Measurements from ENCODE around the gene TMED10.
"Not testable (repeated sequence)": the region's sequence is repeated elsewhere in the genome, so short reads cannot be mapped to it uniquely, and the experiment has no call there.

TMED10 gene

DNA sequence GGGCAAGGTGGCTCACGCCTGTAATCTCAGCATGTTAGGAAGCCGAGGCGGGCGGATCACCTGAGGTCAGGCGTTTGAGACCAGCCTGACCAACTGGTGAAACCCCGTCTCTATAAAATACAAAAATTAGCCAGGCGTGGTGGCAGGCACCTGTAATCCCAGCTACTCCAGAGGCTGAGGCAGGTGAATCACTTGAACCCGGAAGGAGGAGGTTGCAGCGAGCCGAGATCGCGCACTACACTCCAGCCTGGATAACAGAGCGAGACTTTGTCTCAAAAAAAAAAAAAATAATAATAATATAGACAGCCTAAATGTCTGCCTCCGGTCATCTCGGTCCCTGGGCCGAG is 49.0 kb downstream of the TMED10 start:
- not testable (repeated sequence) for DNase-seq (ENCODE audit: low read depth)

DNA sequence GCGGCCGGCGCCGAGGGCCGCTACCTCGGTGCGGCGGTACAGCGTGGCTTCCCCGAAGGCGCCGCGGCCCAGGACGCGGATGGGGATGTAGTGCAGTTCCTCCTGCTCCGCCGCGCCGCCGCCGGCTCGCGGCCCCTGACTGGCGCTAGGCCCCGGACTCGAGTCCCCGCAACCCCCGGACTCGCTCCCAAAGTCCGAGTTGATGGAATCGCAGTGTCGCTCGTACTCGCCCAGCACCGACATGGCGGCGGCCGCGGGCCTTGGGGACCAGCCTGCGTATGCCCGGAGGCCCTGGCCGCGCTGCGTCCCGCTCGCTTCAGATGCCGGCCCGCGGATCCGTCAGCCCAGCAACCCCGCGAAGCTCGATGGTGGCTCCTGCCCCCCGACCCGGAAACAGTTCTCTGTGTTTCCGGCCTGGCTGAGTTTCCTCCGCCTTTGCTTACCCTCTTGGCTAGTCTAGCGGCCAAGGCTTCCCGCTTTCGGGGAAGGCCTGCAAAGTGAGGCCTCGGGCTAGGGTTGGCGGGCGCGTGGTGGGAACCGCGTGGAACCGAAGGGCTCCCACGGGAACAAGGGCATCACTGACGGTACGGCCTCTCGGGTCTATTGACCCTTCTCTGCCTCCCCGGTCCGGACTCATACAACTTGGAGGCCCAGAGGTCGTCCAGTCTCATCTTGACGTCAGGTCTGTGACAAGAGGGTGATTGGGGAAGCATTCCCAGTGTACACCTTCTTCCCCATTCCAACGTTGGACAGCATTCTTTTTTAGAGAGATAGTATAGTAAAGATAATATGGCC is 49.5 kb downstream of the TMED10 start, which contains the start of gene NEK9:
TSS of gene NEK9 (minus strand) at position 370 of the 795 bp plus-strand sequence. CDS start at position 243, 127 bp downstream.
- peak; percentile 51 for DNase-seq (ENCODE audit: low read depth)

- DNase-seq (ENCODE audit: low read depth): no peak
Observed at GRCh38 chr14:75126121-75126544, 50.3 kb downstream of the TMED10 start.

GRCh38 chr14:75125617-75126016 is 50.8 kb downstream of the TMED10 start:
- DNase-seq (ENCODE audit: low read depth): no peak

DNA sequence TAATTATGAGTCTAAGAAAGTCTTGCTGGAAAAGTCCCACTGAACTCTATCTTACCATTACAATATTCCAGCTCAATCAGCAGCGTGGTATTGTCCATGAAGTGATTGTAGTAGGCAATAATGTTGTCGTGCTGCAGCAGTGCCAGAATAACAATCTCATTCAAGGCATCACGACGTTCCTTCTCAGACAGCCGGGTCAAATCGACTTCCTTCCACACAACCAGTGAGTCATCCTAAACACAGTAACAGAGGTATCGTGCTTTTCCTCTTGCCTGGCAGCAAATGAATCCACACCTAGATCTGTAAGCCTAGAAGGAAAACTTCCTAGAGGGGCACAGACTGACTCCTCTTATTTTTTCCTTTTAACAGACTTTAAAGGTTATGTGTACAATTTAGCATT is 52.4 kb downstream of the TMED10 start:
- DNase-seq (ENCODE audit: low read depth): no peak

DNA sequence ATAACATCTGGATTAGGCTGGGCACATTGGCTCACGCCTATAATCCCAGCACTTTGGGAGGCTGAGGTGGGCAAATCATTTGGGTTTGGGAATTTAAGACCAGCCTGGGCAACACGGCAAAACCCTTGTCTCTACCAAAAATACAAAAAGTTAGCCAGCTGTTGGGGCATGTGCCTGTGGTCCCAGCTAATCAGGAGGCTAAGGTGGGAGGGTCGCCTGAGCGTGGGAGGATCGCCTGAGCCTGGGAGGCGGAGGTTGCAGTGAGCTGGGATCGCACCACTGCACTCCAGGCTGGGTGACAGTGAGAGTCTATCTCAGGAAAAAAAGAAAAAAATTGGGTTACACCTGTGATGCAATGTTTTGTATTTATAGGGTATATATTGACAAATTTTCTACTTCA is 54.9 kb downstream of the TMED10 start:
- no peak for DNase-seq (ENCODE audit: low read depth)

- DNase-seq (ENCODE audit: low read depth): no peak
Observed at GRCh38 chr14:75120541-75121291, 55.7 kb downstream of the TMED10 start.

- no peak for DNase-seq (ENCODE audit: low read depth)
Observed at GRCh38 chr14:75119056-75119455, 57.4 kb downstream of the TMED10 start.

DNA sequence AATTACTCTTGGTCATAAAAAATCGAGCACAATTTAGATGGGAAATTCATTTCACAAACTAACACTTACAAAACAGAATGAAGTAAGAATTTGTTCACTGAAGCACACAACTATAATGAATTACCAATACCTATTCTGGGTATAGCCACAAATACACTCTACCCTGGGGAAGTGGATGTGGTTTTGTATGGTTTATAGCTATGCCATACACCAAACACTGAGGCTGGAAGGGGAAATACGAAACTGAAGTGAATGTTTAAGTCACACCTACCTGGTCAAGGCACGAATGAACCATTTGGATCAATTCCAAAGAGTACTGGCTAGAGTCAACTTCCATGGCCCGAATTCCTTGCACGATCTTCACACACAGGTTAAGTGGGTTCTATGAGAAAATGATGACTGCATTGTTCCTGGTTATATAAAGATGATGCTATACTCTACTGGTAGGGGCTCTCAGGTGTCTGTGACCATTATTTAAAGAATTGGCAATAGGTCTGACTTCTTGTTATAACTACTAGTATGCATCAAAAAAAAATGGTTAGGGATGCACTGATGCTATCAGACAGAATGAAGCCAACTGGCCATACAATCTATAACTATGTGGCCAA is 62.4 kb downstream of the TMED10 start:
- no peak for DNase-seq (ENCODE audit: low read depth)

DNA sequence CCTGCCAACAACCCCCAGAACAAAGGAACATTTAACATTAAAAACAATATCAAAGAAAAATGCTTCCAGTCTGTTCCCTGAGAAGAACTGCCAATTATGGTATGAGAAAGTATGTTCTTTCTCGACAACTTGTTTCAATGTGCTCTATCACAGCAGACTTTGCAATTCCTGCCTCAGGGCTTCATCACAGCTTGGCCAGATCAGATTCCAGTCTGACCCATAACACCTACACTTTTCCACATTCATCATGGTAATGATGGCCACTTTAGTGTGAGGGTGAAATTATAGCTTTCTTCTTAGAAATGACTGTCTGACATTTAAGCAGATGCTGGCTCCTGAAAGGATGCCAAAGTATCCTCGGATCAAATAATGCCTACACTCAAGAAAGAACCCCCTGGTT is 66.5 kb downstream of the TMED10 start:
- no peak for DNase-seq (ENCODE audit: low read depth)

GRCh38 chr14:75107186-75107585 is 69.2 kb downstream of the TMED10 start:
- no peak for DNase-seq (ENCODE audit: low read depth)

DNA sequence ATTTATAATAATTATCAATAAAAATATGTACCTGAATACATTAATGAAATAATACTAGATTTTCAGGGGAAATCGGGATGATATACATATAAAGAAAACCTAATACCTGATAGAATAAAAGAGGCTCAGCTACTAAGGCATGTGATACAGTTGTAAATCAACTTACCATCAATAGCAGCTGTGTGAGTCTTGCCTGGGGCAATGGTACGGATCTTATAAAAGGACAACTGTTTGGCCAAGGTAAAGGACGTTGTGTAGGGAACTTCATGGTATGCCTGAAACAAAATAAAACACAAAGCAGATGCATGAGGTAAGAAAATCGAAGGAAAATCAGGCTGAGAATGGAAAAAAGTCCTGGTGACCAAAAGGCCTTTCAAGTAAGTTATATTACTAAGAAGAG is 74.9 kb downstream of the TMED10 start:
- no peak for DNase-seq (ENCODE audit: low read depth)

DNA sequence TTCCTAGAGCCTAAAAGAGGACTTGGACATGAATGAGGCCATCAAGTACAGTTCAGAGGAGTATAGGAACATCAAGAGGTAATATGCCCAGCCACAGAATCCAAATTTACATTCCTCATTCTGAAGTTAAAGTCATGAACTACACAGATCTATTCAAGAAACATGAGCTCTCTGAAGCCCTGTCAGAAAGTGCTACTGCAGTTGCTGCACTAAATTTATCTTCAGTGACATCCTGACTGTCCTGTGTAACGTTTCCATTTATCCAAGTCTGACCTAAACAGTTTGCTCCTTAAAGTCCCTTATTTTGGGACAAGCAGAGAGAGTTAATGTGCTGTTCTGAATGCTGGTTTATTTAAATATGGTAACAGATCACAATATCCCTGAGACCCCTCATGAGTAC is 77.7 kb downstream of the TMED10 start:
- no peak for DNase-seq (ENCODE audit: low read depth)

- no peak for DNase-seq (ENCODE audit: low read depth)
Observed at GRCh38 chr14:75098212-75098611, 78.2 kb downstream of the TMED10 start.

DNA sequence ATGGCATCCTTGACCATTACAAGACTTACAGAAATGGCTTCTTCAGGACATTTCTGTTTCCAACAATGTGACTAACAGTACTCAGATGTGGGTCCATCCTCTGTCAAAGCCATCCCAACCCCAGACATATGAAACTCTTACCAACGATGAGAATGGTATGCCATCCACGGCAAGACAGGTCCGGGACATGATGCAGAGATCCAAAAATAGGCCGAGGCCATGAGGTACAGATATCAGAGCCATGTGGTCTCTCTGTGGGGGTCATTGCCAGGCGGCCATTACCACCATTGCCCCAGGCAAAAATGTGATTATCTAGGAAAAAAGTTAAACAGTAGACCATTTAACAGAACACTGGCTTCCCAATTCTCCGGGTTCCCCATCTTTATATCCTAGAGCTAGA is 79.5 kb downstream of the TMED10 start:
- DNase-seq (ENCODE audit: low read depth): no peak

DNA sequence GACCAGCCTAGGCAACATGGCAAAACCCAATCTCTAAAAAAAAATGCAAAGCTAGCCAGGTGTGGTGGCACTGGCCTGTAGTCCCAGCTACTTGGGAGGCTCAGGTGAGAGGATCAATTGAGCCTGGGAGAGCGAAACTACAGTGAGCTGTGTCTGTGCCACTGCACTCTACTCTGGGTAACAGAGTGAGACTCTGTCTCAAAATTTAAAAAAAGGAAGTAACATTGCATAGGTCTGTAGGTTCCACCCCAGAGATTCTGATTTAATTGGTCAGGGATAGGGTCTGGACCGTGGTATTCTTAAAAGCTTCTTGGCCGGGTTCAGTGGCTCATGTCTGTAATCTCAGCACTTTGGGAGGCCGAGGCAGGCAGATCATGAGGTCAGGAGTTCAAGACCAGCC is 80.7 kb downstream of the TMED10 start:
- DNase-seq (ENCODE audit: low read depth): no peak

GRCh38 chr14:75094896-75095295 is 81.5 kb downstream of the TMED10 start:
- DNase-seq (ENCODE audit: low read depth): no peak

DNA sequence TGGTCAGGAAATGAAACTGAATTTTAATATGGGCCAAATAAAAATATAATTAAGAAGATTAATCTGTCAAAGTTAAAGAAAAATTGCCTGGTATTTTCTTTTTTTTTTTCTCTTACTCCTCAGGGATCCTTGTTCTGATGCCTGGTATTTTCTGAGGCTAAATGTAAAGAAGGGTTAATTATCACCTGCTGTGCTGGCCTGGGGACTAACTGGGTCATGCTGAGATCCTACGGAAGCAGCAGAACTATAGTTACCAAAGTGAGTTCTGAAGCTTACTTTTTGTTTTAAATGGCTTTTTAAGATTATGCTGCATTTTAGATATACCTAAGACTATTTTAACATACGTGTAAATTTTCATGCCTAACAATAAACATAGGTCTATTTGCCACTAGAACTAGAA is 83.7 kb downstream of the TMED10 start:
- no peak for DNase-seq (ENCODE audit: low read depth)

DNA sequence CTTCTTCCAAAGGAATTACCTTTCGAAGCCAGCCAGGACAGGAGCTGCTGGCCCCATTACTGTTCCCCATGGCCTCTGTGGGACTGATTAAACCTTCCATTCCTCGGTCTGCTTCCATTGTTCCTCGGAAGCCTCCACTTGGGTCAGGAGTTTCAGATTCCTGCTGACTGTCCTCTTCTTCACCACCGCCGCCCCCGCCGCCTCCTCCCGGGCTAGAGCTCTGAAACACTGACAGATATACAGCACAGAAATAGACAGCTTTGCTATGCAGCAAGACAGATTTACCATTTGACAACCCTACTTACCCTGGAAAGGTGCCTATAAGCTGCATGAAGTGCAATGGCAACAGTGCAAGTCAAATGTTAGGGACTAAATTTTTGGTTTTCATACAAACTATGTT is 85.2 kb downstream of the TMED10 start:
- DNase-seq (ENCODE audit: low read depth): no peak

- DNase-seq (ENCODE audit: low read depth): no peak
Observed at GRCh38 chr14:75090353-75090752, 86.1 kb downstream of the TMED10 start.

DNA sequence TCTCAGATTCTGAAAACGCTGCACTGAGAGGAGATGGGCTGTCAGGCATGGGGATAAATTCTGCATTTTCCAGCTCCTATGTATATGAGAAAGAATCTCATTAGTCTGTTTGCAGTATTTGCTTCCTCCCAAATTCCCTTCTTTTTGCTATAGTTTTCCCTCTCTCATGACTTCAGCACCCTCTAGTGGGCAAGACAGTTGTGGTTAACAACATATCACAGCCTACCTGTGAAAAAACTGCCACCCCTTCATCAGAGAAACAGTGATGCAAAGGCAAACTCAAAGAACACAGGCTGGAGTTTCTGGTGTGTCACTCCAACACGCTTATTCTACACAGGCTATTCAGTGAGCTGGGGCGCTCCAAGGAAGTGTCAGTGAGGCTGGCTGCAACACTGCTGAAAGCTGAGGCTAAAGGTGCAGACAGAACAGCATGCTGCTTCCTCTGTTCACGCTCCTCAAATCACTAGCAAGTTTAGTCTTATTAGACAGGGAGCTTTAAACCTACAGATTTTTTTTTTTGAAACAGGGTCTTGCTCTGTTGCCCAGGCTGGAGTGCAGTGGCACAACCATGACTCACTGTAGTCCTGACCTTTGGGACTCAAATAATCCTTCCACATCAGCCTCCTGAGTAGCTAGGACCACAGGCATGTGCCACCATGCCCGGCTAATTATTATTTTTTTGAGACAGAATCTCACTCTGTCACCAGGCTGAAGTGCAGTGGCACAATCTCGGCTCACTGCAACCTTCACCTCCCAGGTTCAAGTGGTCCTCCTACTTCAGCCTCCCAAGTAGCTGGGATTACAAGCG is 87.6 kb downstream of the TMED10 start:
- no peak for DNase-seq (ENCODE audit: low read depth)

DNA sequence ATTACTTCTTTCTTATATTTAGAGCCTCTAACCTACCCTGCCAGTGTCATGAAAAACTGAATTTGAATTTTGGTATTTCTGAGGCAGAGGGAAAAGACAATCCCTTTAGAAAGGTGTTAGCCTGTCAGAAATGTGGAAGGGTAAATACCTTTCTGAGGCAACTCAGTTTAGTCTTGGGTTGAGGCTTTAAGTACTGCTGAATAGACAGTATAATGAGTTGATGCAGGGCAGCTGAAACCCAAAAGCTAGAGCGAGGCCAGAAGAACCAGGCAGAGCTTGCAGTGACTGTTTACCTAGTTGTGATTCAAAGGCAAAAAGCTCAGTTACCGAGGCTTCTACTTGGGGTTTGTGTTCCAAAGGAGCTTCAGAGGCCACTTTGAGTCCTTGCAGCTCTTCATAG is 88.3 kb downstream of the TMED10 start:
- DNase-seq (ENCODE audit: low read depth): no peak
